ENCODE measurements around the gene GALM. TPM values are rescaled to one million over a fixed set of nuclear protein-coding genes. Genes with fewer than 3 reads are reported as not detected.

The GALM gene
- total RNA-seq, 6 experiments from 2014 or later = 26.2 to 47.9 (median 36.7) TPM

DNA sequence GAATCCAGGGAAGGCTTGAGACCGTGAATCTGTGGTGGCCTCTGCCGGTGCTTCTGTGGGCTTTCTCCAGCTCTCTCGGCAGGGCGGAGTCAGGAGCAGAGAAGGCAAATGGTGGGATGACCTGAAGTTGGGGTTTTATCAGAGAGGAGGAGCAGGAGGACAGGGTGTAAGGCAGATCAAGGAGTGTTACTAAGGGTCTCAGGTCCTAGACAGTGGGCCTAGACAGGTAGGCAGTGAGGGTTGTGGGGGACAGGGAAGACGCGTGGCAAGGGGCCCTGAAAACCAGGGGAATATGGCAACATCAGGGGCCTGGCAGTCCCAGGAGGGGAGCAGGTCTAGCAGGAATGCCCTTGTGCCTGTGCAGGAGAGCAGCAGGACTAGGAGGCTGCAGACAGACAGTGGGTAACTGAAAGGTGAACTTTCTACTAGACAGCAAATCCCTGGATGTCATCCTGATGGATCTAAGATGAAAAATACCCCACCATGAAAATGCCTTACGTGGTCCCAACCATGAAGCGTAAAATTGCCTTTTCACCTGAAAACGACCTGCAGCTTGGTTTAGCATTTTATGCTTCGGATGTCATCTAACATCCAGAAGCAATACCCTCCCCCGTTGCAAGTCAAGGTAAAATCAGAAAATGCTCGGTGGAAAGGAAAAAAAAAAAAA, 43.1 kb downstream of the GALM start:
- DNase-seq (no peak), ATAC-seq (no peak)
- H3K9me3 ChIP-seq = no peaks in the 10 kb centered on the region
- intact Hi-C loops (cut with DNase I) = no loop called here
- peaks cover 0 to under 1% (median 0%) of the 10 kb centered on the region in 4 donors for H3K4me1 ChIP-seq
- H3K36me3 ChIP-seq = peaks cover 0 to 8% (median 0%) of the 10 kb centered on the region in 4 donors
- H3K4me3 ChIP-seq = no peak overlapping the region
- H3K27ac ChIP-seq = no peak overlapping the region
- TF ChIP-seq, protein P1, sequence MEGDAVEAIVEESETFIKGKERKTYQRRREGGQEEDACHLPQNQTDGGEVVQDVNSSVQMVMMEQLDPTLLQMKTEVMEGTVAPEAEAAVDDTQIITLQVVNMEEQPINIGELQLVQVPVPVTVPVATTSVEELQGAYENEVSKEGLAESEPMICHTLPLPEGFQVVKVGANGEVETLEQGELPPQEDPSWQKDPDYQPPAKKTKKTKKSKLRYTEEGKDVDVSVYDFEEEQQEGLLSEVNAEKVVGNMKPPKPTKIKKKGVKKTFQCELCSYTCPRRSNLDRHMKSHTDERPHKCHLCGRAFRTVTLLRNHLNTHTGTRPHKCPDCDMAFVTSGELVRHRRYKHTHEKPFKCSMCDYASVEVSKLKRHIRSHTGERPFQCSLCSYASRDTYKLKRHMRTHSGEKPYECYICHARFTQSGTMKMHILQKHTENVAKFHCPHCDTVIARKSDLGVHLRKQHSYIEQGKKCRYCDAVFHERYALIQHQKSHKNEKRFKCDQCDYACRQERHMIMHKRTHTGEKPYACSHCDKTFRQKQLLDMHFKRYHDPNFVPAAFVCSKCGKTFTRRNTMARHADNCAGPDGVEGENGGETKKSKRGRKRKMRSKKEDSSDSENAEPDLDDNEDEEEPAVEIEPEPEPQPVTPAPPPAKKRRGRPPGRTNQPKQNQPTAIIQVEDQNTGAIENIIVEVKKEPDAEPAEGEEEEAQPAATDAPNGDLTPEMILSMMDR (IDR thresholded peaks at IDR 0.05) = no peak
- TF ChIP-seq POLR2A (IDR thresholded peaks at IDR 0.05) = no peak
- WGBS (ENCODE audit: insufficient coverage, low coverage, low lambda C conversion rate, missing lambda C conversion rate) = 80% methylated on average over 7 of the region's 12 CpGs
- no peaks in the 10 kb centered on the region for H3K27me3 ChIP-seq

DNA sequence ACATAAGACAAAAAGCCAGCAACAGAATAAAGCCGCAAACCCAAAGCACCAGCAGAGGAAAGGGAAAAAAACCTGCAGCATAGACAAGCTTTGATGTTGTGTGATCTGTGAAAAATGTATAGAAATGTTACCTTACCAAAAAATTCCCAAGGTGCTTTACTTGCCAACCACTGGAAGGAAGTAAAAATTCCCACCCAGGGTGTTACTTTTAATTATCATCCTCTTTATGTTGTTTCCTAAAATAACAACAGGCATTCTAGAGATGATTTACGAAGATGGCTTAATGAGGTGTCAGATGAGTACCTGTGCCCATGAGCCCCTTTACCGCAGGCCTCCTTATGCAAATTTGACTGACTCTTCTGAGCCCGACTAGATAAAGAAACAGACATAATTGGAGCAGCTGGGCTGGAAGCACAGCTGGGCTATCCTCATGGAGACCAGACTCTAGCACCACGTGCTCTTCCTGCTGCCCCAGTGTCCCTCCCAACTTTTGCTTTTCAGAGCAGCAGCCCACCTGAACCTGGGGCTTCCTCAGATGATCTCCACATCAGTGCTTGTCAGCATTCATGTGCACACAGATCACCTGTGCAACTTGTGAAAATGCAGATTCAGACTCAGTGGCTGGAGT, 43.8 kb downstream of the GALM start:
- no peak for ATAC-seq
- Histone ChIP-seq H3K4me1 (peaks cover 0 to 7% (median 0%) of the 10 kb centered on the region in 4 donors), H3K9me3 (no peaks in the 10 kb centered on the region), H3K27ac (no peak overlapping the region), H3K36me3 (peaks cover 0 to 8% (median 0%) of the 10 kb centered on the region in 4 donors), H3K4me3 (no peak overlapping the region), H3K27me3 (no peaks in the 10 kb centered on the region)
- WGBS (ENCODE audit: insufficient coverage, low coverage, low lambda C conversion rate, missing lambda C conversion rate) = 100% methylated on average over 4 of the region's 5 CpGs
- TF ChIP-seq, protein P1 (IDR thresholded peaks at IDR 0.05) = no peak
- no peak for TF ChIP-seq POLR2A (IDR thresholded peaks at IDR 0.05)
- DNase-seq = no peak
- intact Hi-C loops (cut with DNase I) = no loop called here

DNA sequence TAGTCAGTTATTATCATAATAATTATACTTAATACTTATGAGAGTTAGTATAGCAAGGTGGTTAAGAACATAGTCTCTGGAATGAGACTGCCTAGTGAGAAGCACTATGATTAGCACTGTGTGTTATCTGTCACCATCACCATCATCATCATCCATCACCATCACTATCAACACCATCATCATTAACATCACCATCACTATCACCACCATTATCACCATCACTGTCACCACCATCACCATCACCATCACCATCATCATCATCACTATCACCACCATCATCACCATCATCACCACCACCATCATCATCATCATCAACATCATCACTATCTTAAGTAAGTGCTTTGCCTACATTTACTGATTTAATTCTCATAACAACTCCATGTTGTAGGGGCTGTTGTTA, 45.6 kb downstream of the GALM start:
- H3K27me3 ChIP-seq = no peaks in the 10 kb centered on the region
- no peak for TF ChIP-seq POLR2A (IDR thresholded peaks at IDR 0.05)
- TF ChIP-seq, protein P1 (IDR thresholded peaks at IDR 0.05) = no peak
- intact Hi-C loops (cut with DNase I) = no loop called here
- no peak for ATAC-seq
- no peak overlapping the region for H3K4me3 ChIP-seq
- no peak overlapping the region for H3K27ac ChIP-seq
- no peaks in the 10 kb centered on the region for H3K9me3 ChIP-seq
- no peak for DNase-seq
- peaks cover 0 to 15% (median 0%) of the 10 kb centered on the region in 4 donors for H3K4me1 ChIP-seq
- peaks cover 0 to 8% (median 0%) of the 10 kb centered on the region in 4 donors for H3K36me3 ChIP-seq

DNA sequence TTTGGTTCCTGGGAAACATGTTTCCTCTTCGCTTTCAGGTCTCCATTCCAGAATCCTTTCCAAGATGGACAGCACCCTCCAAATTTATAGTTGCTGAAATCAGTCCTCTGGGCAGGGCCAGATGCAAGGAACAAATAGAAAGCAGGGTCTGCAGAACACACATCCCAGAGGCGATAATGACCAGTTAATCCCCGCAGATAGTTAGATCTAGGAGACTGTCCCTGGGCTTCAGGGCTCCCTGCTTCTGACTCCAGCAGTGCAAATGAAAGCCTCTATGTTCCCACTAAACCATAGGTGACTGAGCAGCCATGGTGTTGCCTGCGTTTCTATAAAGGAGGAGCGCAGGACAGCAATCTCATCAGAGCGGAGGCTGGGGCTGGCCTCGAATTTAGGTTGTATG, 46.5 kb downstream of the GALM start:
- intact Hi-C loops (cut with DNase I) = no loop called here
- TF ChIP-seq POLR2A (IDR thresholded peaks at IDR 0.05) = no peak
- TF ChIP-seq, protein P1 (IDR thresholded peaks at IDR 0.05) = no peak
- ATAC-seq = no peak
- Histone ChIP-seq H3K4me1 (peaks cover 0 to 15% (median 0%) of the 10 kb centered on the region in 4 donors), H3K4me3 (no peak overlapping the region), H3K36me3 (peaks cover 0 to 8% (median 0%) of the 10 kb centered on the region in 4 donors), H3K27ac (no peak overlapping the region), H3K9me3 (no peaks in the 10 kb centered on the region), H3K27me3 (no peaks in the 10 kb centered on the region)
- no peak for DNase-seq
- 97% methylated on average over 4 of the region's 7 CpGs for WGBS (ENCODE audit: insufficient coverage, low coverage, low lambda C conversion rate, missing lambda C conversion rate)

Data from right lobe of liver (tissue), 6 donors.